HepG2 (cell line): ENCODE measurements around the gene SQSTM1. TPM values are rescaled to one million over a fixed set of nuclear protein-coding genes. Genes with fewer than 3 reads are reported as not detected.

ENCODE experiments used
- ATF7-NPFF ChIP-seq: sonication (generic); formaldehyde crosslinking; IDR thresholded peaks from 2 replicates; pipeline ENCODE4 v1.8.1; 2023; ENCODE audit warnings: mild to moderate bottlenecking, low read depth, missing genetic modification reagents, moderate library complexity
- GLI4 ChIP-seq: sonication (generic); formaldehyde crosslinking; IDR thresholded peaks from 2 replicates; pipeline ENCODE4 v1.5.1; 2020; ENCODE audit warnings: missing genetic modification reagents, mild to moderate bottlenecking, moderate library complexity, borderline replicate concordance
- MAFK ChIP-seq, 2 experiments: IDR thresholded peaks in 1 of 2; conservative IDR thresholded peaks in 1 of 2; 2 replicates each; pipeline ENCODE4 v1.6.1; 2011; ENCODE audit warnings: improper control_type of control experiment in 2 of 2, low read length in 2 of 2
- MYNN ChIP-seq: sonication (generic); formaldehyde crosslinking; IDR thresholded peaks from 2 replicates; pipeline ENCODE4 v1.4.0; 2020; ENCODE audit warnings: mild to moderate bottlenecking, low read depth, missing genetic modification reagents
- ZNF678 ChIP-seq: sonication (generic); formaldehyde crosslinking; IDR thresholded peaks from 2 replicates; pipeline ENCODE4 v1.4.0; 2020; ENCODE audit warnings: mild to moderate bottlenecking, missing genetic modification reagents
- polyA plus RNA-seq, 8 experiments: library from polyadenylated mRNA; depleted of rRNA in 3 of 8; stranded (reverse) in 7 of 8; unstranded in 1 of 8; fragments of >200 nt; fragmentation: Illumina TruSeq in 4 of 8; extraction: Trizol in 4 of 8; gene quantifications; 2 replicates each; pipeline versions ENCODE4 v1.2.1 to v1.2.3, GENCODE V29; 2011 to 2016; ENCODE audit warnings: low read depth in 4 of 8, missing spikeins in 1 of 8, mixed read lengths in 1 of 8; ENCODE audit not compliant: insufficient read depth in 1 of 8
- total RNA-seq, 5 experiments: library from RNA; depleted of rRNA; stranded (reverse); fragments of >200 nt; fragmentation: Illumina TruSeq; extraction: Trizol; gene quantifications; 2 replicates each; pipeline ENCODE4 v1.2.3, GENCODE V29; 2016; ENCODE audit warnings: low read depth in 1 of 5
- TF ChIP-seq, protein P1 (sequence below): sonication (generic); formaldehyde crosslinking; IDR thresholded peaks from 2 replicates; pipeline ENCODE4 v1.9.0; 2022; ENCODE audit warnings: missing genetic modification reagents, mild to moderate bottlenecking, borderline replicate concordance
- TF ChIP-seq, protein P2 (sequence below): sonication (generic); formaldehyde crosslinking; IDR thresholded peaks from 2 replicates; pipeline ENCODE4 v1.4.0; 2020; ENCODE audit warnings: missing genetic modification reagents
- TF ChIP-seq, protein P3 (sequence below): sonication (generic); formaldehyde crosslinking; IDR thresholded peaks from 2 replicates; pipeline ENCODE4 v1.4.0; 2020; ENCODE audit warnings: mild to moderate bottlenecking, missing genetic modification reagents
- TF ChIP-seq, protein P4 (sequence below): sonication (generic); formaldehyde crosslinking; IDR thresholded peaks from 2 replicates; pipeline ENCODE4 v1.4.0; 2020; ENCODE audit warnings: mild to moderate bottlenecking, missing genetic modification reagents
- TF ChIP-seq, protein P5 (sequence below): sonication (generic); formaldehyde crosslinking; IDR thresholded peaks from 2 replicates; pipeline ENCODE4 v1.8.1; 2022; ENCODE audit warnings: mild to moderate bottlenecking, missing genetic modification reagents
- TF ChIP-seq, protein P6 (sequence below): sonication (generic); formaldehyde crosslinking; IDR thresholded peaks from 2 replicates; pipeline ENCODE4 v1.4.0; 2020; ENCODE audit warnings: mild to moderate bottlenecking, missing genetic modification reagents
- TF ChIP-seq, protein P7 (sequence below): sonication (generic); formaldehyde crosslinking; IDR thresholded peaks from 2 replicates; pipeline ENCODE4 v1.4.0; 2020; ENCODE audit warnings: mild to moderate bottlenecking, missing genetic modification reagents

SQSTM1 gene
- total and polyA plus RNA-seq, 2 of the 13 experiments (the other 11 are each of a cell fraction or from before 2014, with no cell fraction given): 90.9 to 160 TPM

DNA sequence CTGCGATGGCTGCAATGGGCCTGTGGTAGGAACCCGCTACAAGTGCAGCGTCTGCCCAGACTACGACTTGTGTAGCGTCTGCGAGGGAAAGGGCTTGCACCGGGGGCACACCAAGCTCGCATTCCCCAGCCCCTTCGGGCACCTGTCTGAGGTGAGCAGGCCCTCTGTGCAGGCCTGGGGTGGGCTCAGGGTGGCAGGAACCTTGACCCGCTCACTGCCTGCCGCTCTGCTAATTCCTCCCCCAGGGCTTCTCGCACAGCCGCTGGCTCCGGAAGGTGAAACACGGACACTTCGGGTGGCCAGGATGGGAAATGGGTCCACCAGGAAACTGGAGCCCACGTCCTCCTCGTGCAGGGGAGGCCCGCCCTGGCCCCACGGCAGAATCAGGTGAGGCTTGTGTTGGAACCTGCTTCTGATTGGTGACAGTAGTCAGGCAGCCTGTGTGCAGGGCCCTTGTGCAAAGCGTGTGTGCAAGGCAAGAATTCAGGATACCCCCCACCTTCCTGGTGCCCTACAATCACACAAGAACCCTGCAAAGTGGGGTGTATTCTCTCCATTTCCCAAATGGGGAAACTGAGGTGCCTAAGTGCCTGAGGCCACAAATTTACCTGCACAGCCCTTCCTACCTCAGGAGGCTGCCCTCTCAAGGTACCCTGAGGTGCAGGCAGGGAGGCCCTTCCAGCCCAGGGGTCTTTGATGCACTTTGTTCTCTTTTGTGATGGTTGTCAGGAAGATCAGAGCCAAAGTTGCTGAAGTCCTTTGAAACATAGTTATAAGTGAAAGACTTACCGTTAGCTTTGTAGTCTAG is 3.4 kb downstream of the SQSTM1 start (continued):
- TF ChIP-seq, protein P1, sequence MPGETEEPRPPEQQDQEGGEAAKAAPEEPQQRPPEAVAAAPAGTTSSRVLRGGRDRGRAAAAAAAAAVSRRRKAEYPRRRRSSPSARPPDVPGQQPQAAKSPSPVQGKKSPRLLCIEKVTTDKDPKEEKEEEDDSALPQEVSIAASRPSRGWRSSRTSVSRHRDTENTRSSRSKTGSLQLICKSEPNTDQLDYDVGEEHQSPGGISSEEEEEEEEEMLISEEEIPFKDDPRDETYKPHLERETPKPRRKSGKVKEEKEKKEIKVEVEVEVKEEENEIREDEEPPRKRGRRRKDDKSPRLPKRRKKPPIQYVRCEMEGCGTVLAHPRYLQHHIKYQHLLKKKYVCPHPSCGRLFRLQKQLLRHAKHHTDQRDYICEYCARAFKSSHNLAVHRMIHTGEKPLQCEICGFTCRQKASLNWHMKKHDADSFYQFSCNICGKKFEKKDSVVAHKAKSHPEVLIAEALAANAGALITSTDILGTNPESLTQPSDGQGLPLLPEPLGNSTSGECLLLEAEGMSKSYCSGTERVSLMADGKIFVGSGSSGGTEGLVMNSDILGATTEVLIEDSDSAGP: no peak; the same call in 1 of the 2 replicates
- TF ChIP-seq, protein P2, sequence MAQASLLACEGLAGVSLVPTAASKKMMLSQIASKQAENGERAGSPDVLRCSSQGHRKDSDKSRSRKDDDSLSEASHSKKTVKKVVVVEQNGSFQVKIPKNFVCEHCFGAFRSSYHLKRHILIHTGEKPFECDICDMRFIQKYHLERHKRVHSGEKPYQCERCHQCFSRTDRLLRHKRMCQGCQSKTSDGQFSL: no peak
- TF ChIP-seq ZNF678 (CRISPR knock-in tag) (no peak), ATF7-NPFF (no peak), MYNN (no peak), MAFK (conservative IDR thresholded peaks at IDR 0.05 in 1 of 2, IDR thresholded peaks at IDR 0.05 in 1 of 2; ENCODE audit: low read length in 2 of 2) (no peak), GLI4 (no peak)
- TF ChIP-seq, protein P3, sequence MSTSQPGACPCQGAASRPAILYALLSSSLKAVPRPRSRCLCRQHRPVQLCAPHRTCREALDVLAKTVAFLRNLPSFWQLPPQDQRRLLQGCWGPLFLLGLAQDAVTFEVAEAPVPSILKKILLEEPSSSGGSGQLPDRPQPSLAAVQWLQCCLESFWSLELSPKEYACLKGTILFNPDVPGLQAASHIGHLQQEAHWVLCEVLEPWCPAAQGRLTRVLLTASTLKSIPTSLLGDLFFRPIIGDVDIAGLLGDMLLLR: no peak
- TF ChIP-seq, protein P4, sequence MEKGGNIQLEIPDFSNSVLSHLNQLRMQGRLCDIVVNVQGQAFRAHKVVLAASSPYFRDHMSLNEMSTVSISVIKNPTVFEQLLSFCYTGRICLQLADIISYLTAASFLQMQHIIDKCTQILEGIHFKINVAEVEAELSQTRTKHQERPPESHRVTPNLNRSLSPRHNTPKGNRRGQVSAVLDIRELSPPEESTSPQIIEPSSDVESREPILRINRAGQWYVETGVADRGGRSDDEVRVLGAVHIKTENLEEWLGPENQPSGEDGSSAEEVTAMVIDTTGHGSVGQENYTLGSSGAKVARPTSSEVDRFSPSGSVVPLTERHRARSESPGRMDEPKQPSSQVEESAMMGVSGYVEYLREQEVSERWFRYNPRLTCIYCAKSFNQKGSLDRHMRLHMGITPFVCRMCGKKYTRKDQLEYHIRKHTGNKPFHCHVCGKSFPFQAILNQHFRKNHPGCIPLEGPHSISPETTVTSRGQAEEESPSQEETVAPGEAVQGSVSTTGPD (CRISPR knock-in tag): no peak
- TF ChIP-seq, protein P5, sequence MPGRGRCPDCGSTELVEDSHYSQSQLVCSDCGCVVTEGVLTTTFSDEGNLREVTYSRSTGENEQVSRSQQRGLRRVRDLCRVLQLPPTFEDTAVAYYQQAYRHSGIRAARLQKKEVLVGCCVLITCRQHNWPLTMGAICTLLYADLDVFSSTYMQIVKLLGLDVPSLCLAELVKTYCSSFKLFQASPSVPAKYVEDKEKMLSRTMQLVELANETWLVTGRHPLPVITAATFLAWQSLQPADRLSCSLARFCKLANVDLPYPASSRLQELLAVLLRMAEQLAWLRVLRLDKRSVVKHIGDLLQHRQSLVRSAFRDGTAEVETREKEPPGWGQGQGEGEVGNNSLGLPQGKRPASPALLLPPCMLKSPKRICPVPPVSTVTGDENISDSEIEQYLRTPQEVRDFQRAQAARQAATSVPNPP (CRISPR knock-in tag): no peak
- TF ChIP-seq, protein P6, sequence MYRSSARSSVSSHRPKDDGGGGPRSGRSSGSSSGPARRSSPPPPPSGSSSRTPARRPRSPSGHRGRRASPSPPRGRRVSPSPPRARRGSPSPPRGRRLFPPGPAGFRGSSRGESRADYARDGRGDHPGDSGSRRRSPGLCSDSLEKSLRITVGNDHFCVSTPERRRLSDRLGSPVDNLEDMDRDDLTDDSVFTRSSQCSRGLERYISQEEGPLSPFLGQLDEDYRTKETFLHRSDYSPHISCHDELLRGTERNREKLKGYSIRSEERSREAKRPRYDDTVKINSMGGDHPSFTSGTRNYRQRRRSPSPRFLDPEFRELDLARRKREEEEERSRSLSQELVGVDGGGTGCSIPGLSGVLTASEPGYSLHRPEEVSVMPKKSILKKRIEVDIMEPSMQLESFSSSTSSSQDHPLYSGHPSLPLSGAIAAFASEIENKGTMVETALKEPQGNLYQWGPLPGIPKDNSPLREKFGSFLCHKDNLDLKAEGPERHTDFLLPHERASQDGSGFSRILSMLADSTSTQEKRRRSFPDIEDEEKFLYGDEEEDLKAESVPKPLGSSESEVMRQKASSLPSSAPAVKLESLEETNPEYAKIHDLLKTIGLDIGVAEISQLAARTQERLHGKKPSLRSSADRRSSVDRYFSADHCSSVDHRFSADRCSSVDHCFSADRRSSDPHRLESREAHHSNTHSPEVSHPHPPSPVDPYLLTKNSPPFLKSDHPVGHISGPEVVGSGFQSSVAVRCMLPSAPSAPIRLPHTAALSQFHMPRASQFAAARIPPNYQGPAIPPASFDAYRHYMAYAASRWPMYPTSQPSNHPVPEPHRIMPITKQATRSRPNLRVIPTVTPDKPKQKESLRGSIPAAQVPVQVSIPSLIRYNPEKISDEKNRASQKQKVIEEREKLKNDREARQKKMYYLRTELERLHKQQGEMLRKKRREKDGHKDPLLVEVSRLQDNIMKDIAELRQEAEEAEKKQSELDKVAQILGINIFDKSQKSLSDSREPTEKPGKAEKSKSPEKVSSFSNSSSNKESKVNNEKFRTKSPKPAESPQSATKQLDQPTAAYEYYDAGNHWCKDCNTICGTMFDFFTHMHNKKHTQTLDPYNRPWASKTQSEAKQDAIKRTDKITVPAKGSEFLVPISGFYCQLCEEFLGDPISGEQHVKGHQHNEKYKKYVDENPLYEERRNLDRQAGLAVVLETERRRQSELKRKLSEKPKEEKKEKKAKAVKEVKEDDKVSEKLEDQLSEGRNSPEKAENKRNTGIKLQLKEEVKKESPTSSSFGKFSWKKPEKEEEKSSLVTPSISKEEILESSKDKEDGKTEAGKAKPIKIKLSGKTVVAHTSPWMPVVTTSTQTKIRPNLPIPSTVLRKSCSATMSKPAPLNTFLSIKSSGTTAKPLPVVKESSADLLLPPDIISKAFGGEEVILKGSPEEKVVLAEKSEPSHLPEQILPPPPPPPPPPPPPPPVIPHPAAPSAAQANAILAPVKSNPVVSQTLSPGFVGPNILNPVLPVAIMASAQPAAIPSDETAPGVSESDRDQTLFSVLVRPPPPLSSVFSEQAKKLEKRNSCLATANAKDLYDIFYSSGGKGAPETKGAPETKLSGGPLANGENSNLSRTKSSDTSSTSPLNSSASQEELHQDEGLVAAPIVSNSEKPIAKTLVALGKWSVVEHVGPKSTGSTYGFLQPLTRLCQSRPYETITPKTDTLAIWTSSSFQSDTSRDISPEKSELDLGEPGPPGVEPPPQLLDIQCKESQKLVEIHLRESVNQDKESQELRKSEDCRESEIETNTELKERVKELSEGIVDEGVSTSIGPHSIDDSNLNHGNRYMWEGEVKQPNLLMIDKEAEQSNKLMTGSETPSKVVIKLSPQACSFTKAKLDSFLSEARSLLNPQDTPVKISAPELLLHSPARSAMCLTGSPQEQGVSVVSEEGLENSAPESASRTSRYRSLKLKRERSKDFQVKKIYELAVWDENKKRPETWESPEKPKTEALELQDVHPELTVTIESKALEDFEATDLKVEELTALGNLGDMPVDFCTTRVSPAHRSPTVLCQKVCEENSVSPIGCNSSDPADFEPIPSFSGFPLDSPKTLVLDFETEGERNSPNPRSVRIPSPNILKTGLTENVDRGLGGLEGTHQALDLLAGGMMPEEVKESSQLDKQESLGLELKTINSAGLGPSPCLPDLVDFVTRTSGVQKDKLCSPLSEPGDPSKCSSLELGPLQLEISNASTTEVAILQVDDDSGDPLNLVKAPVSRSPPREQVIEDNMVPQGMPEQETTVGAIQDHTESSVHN: no peak
- TF ChIP-seq, protein P7, sequence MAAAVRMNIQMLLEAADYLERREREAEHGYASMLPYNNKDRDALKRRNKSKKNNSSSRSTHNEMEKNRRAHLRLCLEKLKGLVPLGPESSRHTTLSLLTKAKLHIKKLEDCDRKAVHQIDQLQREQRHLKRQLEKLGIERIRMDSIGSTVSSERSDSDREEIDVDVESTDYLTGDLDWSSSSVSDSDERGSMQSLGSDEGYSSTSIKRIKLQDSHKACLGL (CRISPR knock-in tag): 0 out of 2 replicates have a peak, but pooled peaks have one; percentile 33
